Activated gamma-delta T cell treated with Interleukin-2 at 50 U/mL for 16 hours (primary cell): ENCODE results near the gene ITIH1.

ENCODE experiments used
- DNase-seq: peaks from one replicate; pipeline ENCODE4 v3.0.0-alpha.2; 2020

Gene ITIH1

GRCh38 chr3:52817221-52817620 is 39.8 kb downstream of the ITIH1 start:
- DNase-seq: no peak

GRCh38 chr3:52817860-52818259 is 40.5 kb downstream of the ITIH1 start:
- no peak for DNase-seq

GRCh38 chr3:52819936-52820335 is 42.5 kb downstream of the ITIH1 start:
- no peak for DNase-seq

- no peak for DNase-seq
Measured at GRCh38 chr3:52820736-52821135, 43.3 kb downstream of the ITIH1 start.

- no peak for DNase-seq
Measured at GRCh38 chr3:52822363-52822762, 45.0 kb downstream of the ITIH1 start.

GRCh38 chr3:52824037-52824436 is 46.6 kb downstream of the ITIH1 start:
- DNase-seq: no peak

GRCh38 chr3:52827441-52827840 is 50.0 kb downstream of the ITIH1 start:
- DNase-seq: no peak

GRCh38 chr3:52827866-52828376 is 50.5 kb downstream of the ITIH1 start:
- DNase-seq: no peak

GRCh38 chr3:52829482-52829881 is 52.1 kb downstream of the ITIH1 start:
- DNase-seq: no peak

GRCh38 chr3:52829906-52830463 is 52.6 kb downstream of the ITIH1 start:
- no peak for DNase-seq

- no peak for DNase-seq
Measured at GRCh38 chr3:52830535-52831258, 53.3 kb downstream of the ITIH1 start, which contains the start of gene ITIH4. Gene ITIH4, minus strand, starts transcription at chr3:52830672. Its CDS starts 30 bp downstream, at chr3:52830642.

- no peak for DNase-seq
Measured at GRCh38 chr3:52831500-52832301, 54.3 kb downstream of the ITIH1 start.

- no peak for DNase-seq
Measured at GRCh38 chr3:52833202-52833601, 55.8 kb downstream of the ITIH1 start.

GRCh38 chr3:52834871-52835501 is 57.6 kb downstream of the ITIH1 start, which contains the start of gene MUSTN1:
Gene MUSTN1, minus strand, starts transcription at chr3:52835019. Its CDS starts 71 bp downstream, at chr3:52834948.
- no peak for DNase-seq

GRCh38 chr3:52835766-52836470 is 58.5 kb downstream of the ITIH1 start:
- DNase-seq: no peak

- DNase-seq: no peak
Measured at GRCh38 chr3:52836471-52836845, 59.1 kb downstream of the ITIH1 start.

GRCh38 chr3:52836986-52837385 is 59.6 kb downstream of the ITIH1 start:
- DNase-seq: no peak

- DNase-seq: peak; percentile 23
Measured at GRCh38 chr3:52838561-52839267, 61.3 kb downstream of the ITIH1 start.

- DNase-seq: no peak
Measured at GRCh38 chr3:52839268-52839575, 61.8 kb downstream of the ITIH1 start.

GRCh38 chr3:52839892-52840545 is 62.6 kb downstream of the ITIH1 start:
- DNase-seq: no peak

- no peak for DNase-seq
Measured at GRCh38 chr3:52841211-52841980, 64.0 kb downstream of the ITIH1 start.
